ENCODE measurements around the gene LAMB3.
A peak's percentile ranks its signal among the peaks of the same experiment; 100 is the strongest.

LAMB3 gene

DNA sequence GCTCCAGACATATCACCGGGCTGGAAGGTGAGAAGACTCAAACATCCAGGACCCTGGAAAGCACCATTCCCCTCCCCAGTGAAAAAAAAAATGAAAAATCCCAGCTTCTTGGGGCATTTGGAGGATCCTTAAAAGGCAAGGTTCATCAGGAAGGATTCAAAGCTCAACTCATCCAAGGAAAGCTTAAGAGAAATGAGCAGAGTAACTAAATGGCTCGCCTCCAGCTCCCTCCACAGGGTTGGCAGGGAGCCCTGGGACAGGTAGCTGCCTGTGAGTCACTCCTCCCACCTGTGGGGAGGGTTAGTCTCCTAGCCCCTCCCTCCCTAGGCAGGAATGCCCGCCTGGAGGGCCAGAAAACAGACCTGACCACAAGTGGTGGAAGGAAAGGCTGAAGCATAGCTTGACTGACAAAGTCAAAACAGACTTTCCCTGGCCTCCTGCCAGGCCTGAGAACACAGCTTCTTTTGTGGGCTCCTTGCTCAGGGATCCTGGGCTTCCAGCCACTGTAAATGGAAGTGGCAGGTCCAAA is 712 bp upstream of the LAMB3 start (continued):
- TF ChIP-seq ZFP37 (tag by site-specific recombination; IDR thresholded peaks at IDR 0.05), result 0 out of 2 replicates have a peak, but pooled peaks have one; percentile 16
- no peak for TF ChIP-seq ZNF510 (tag by site-specific recombination; IDR thresholded peaks at IDR 0.05; ENCODE audit: insufficient replicate concordance)
- TF ChIP-seq SCRT1 (tag by site-specific recombination; IDR thresholded peaks at IDR 0.05; ENCODE audit: borderline replicate concordance), result peak; percentile 97

DNA sequence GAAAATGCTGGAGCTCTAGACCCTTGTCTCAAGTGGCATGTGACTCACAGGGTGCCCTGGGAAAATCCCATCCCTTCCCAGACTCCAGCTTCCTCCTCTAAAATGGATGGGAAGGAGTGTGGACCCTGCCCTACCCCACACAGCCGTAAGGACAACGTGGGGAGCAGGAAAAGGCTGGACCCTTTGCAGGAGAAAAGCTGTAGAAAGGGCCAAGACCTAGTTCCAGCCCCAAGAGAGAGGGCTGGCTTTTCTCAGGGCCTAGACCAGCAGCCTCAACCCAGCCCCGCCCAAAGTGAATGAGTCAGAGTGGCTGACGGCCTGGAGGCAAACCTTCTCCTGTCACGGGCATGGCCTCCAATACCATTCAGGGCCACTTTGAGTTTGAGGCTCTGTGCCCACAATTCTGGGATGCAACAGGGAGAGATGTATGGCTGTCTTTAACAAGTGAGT is 1.1 kb downstream of the LAMB3 start:
- H3K27ac ChIP-seq (ENCODE audit: extremely low read depth, low read depth, low read length), result no peak overlapping the region
- H3K36me3 ChIP-seq (ENCODE audit: control insufficient read depth in 2 of 2, insufficient read depth in 1 of 2, low read length in 2 of 2), result no peaks in the 10 kb centered on the region
- CTCF ChIA-PET, result interaction anchor here (0.6 to 2.4 kb wide), 5 partner anchors 24 to 511 kb away, joined by 3 to 10 read pairs (median 3); no protein-coding TSS in a partner anchor
- peaks cover 19% of the 10 kb centered on the region for H3K4me1 ChIP-seq (ENCODE audit: control insufficient read depth, insufficient read depth, low read length)
- H3K9me3 ChIP-seq (ENCODE audit: control insufficient read depth, insufficient read depth, low read depth, low read length), result no peaks in the 10 kb centered on the region
- POLR2A ChIA-PET, result no interaction called here
- H3K4me3 ChIP-seq (ENCODE audit: low read depth, low read length), result no peak overlapping the region
- TF ChIP-seq, protein P1, sequence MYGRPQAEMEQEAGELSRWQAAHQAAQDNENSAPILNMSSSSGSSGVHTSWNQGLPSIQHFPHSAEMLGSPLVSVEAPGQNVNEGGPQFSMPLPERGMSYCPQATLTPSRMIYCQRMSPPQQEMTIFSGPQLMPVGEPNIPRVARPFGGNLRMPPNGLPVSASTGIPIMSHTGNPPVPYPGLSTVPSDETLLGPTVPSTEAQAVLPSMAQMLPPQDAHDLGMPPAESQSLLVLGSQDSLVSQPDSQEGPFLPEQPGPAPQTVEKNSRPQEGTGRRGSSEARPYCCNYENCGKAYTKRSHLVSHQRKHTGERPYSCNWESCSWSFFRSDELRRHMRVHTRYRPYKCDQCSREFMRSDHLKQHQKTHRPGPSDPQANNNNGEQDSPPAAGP (tag by site-specific recombination; IDR thresholded peaks at IDR 0.05), result peak; percentile 66; the same call in 1 of the 2 replicates
- TF ChIP-seq, protein P2, sequence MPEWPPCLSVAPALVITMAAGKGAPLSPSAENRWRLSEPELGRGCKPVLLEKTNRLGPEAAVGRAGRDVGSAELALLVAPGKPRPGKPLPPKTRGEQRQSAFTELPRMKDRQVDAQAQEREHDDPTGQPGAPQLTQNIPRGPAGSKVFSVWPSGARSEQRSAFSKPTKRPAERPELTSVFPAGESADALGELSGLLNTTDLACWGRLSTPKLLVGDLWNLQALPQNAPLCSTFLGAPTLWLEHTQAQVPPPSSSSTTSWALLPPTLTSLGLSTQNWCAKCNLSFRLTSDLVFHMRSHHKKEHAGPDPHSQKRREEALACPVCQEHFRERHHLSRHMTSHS (tag by site-specific recombination; IDR thresholded peaks at IDR 0.05), result no peak
- TF ChIP-seq BCL11B (tag by site-specific recombination; IDR thresholded peaks at IDR 0.05; ENCODE audit: low read depth), result no peak
- no peak for TF ChIP-seq ZNF660 (tag by site-specific recombination; IDR thresholded peaks at IDR 0.05)
- TF ChIP-seq ZNF335 (tag by site-specific recombination; conservative IDR thresholded peaks at IDR 0.05), result peak; percentile 44; the same call in 1 of the 2 replicates
- no peak for TF ChIP-seq ZNF311 (tag by site-specific recombination; IDR thresholded peaks at IDR 0.05; ENCODE audit: borderline replicate concordance)
- TF ChIP-seq ZSCAN30 (tag by site-specific recombination; IDR thresholded peaks at IDR 0.05), result no peak
- peak; percentile 28; the same call in 1 of the 2 replicates for TF ChIP-seq SP2 (tag by site-specific recombination; IDR thresholded peaks at IDR 0.05)
- peak; percentile 51; the same call in 1 of the 2 replicates for TF ChIP-seq ZFP37 (tag by site-specific recombination; IDR thresholded peaks at IDR 0.05)
- peak; percentile 44; the same call in 1 of the 2 replicates for TF ChIP-seq PRDM1 (tag by site-specific recombination; IDR thresholded peaks at IDR 0.05)
- TF ChIP-seq ZNF174 (tag by site-specific recombination; IDR thresholded peaks at IDR 0.05), result no peak
- no peak for TF ChIP-seq ZNF248 (tag by site-specific recombination; IDR thresholded peaks at IDR 0.05)
- no peak for TF ChIP-seq ZNF169 (tag by site-specific recombination; IDR thresholded peaks at IDR 0.05)
- TF ChIP-seq SP7 (tag by site-specific recombination; IDR thresholded peaks at IDR 0.05), result 0 out of 2 replicates have a peak, but pooled peaks have one; percentile 17
- no peak for TF ChIP-seq WT1 (tag by site-specific recombination; IDR thresholded peaks at IDR 0.05)
- TF ChIP-seq ZNF132 (tag by site-specific recombination; IDR thresholded peaks at IDR 0.05; ENCODE audit: borderline replicate concordance), result no peak
- TF ChIP-seq ZNF585B (tag by site-specific recombination; IDR thresholded peaks at IDR 0.05), result no peak
- no peak for TF ChIP-seq ZNF214 (tag by site-specific recombination; IDR thresholded peaks at IDR 0.05; ENCODE audit: borderline replicate concordance)
- TF ChIP-seq ZSCAN16 (tag by site-specific recombination; IDR thresholded peaks at IDR 0.05), result no peak
- TF ChIP-seq, protein P3, sequence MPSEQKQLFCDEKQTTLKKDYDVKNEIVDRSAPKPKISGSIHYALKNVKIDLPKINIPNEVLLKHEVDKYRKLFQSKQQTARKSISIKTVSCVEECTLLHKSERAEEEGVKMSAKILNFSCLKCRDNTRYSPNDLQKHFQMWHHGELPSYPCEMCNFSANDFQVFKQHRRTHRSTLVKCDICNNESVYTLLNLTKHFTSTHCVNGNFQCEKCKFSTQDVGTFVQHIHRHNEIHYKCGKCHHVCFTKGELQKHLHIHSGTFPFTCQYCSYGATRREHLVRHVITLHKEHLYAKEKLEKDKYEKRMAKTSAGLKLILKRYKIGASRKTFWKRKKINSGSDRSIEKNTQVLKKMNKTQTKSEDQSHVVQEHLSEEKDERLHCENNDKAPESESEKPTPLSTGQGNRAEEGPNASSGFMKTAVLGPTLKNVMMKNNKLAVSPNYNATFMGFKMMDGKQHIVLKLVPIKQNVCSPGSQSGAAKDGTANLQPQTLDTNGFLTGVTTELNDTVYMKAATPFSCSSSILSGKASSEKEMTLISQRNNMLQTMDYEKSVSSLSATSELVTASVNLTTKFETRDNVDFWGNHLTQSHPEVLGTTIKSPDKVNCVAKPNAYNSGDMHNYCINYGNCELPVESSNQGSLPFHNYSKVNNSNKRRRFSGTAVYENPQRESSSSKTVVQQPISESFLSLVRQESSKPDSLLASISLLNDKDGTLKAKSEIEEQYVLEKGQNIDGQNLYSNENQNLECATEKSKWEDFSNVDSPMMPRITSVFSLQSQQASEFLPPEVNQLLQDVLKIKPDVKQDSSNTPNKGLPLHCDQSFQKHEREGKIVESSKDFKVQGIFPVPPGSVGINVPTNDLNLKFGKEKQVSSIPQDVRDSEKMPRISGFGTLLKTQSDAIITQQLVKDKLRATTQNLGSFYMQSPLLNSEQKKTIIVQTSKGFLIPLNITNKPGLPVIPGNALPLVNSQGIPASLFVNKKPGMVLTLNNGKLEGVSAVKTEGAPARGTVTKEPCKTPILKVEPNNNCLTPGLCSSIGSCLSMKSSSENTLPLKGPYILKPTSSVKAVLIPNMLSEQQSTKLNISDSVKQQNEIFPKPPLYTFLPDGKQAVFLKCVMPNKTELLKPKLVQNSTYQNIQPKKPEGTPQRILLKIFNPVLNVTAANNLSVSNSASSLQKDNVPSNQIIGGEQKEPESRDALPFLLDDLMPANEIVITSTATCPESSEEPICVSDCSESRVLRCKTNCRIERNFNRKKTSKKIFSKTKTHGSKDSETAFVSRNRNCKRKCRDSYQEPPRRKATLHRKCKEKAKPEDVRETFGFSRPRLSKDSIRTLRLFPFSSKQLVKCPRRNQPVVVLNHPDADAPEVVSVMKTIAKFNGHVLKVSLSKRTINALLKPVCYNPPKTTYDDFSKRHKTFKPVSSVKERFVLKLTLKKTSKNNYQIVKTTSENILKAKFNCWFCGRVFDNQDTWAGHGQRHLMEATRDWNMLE (tag by site-specific recombination; conservative IDR thresholded peaks at IDR 0.05; ENCODE audit: low read depth), result 0 out of 2 replicates have a peak, but pooled peaks have one; percentile 30
- TF ChIP-seq, protein P4, sequence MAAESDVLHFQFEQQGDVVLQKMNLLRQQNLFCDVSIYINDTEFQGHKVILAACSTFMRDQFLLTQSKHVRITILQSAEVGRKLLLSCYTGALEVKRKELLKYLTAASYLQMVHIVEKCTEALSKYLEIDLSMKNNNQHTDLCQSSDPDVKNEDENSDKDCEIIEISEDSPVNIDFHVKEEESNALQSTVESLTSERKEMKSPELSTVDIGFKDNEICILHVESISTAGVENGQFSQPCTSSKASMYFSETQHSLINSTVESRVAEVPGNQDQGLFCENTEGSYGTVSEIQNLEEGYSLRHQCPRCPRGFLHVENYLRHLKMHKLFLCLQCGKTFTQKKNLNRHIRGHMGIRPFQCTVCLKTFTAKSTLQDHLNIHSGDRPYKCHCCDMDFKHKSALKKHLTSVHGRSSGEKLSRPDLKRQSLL (tag by site-specific recombination; IDR thresholded peaks at IDR 0.05), result peak; percentile 26; the same call in 1 of the 2 replicates
- 0 out of 2 replicates have a peak, but pooled peaks have one; percentile 9 for TF ChIP-seq ZNF394 (tag by site-specific recombination; IDR thresholded peaks at IDR 0.05; ENCODE audit: borderline replicate concordance)
- TF ChIP-seq, protein P5, sequence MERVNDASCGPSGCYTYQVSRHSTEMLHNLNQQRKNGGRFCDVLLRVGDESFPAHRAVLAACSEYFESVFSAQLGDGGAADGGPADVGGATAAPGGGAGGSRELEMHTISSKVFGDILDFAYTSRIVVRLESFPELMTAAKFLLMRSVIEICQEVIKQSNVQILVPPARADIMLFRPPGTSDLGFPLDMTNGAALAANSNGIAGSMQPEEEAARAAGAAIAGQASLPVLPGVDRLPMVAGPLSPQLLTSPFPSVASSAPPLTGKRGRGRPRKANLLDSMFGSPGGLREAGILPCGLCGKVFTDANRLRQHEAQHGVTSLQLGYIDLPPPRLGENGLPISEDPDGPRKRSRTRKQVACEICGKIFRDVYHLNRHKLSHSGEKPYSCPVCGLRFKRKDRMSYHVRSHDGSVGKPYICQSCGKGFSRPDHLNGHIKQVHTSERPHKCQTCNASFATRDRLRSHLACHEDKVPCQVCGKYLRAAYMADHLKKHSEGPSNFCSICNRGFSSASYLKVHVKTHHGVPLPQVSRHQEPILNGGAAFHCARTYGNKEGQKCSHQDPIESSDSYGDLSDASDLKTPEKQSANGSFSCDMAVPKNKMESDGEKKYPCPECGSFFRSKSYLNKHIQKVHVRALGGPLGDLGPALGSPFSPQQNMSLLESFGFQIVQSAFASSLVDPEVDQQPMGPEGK (tag by site-specific recombination; IDR thresholded peaks at IDR 0.05), result 0 out of 2 replicates have a peak, but pooled peaks have one; percentile 32
- peak; percentile 66 for TF ChIP-seq KLF1 (tag by site-specific recombination; IDR thresholded peaks at IDR 0.05)

Measured in HEK293 (cell line).